ACC112 (cell line): ENCODE results near the gene FYB1.

Source experiments
- H2AFZ ChIP-seq: fragments of 200-600 bp; sonication (generic); one replicate; pipeline ENCODE4 v1.6.0; 2017; ENCODE audit warnings: antibody characterized with exemption, low read length; ENCODE audit not compliant: unreplicated experiment
- H3K27ac ChIP-seq: fragments of 200-600 bp; sonication (generic); 2 replicates; pipeline ENCODE4 v1.5.1; 2014; ENCODE audit warnings: low read depth, mild to moderate bottlenecking, antibody characterized with exemption, low read length, moderate library complexity
- H3K27me3 ChIP-seq: fragments of 200-600 bp; sonication (generic); 2 replicates; pipeline ENCODE4 v1.6.1; 2014; ENCODE audit warnings: mild to moderate bottlenecking, antibody characterized with exemption, low read length, moderate library complexity, mixed read lengths; ENCODE audit not compliant: insufficient read depth
- H3K36me3 ChIP-seq: fragments of 200-600 bp; sonication (generic); 2 replicates; pipeline ENCODE4 v1.6.1; 2016; ENCODE audit warnings: mild to moderate bottlenecking, antibody characterized with exemption, low read length, moderate library complexity, mixed read lengths; ENCODE audit not compliant: insufficient read depth
- H3K4me1 ChIP-seq: fragments of 200-600 bp; sonication (generic); one replicate; pipeline ENCODE4 v1.6.1; 2016; ENCODE audit warnings: low read length, mixed read lengths; ENCODE audit not compliant: insufficient read depth, unreplicated experiment, control insufficient read depth
- H3K4me3 ChIP-seq: fragments of 200-600 bp; sonication (generic); 2 replicates; pipeline ENCODE4 v1.5.1; 2014; ENCODE audit warnings: mild to moderate bottlenecking, low read depth, low read length
- H3K79me2 ChIP-seq: fragments of 200-600 bp; sonication (generic); one replicate; pipeline ENCODE4 v1.6.0; 2016; ENCODE audit warnings: low read length; ENCODE audit not compliant: control insufficient read depth, unreplicated experiment, insufficient read depth

The FYB1 gene

GRCh38 chr5:39195198-39195826 lies 24.1 kb downstream of the FYB1 start:
- Histone ChIP-seq H3K4me1 (no peaks in the 10 kb centered on the region), H2AFZ (no peak overlapping the region), H3K27ac (no peak overlapping the region), H3K36me3 (no peaks in the 10 kb centered on the region), H3K4me3 (no peak overlapping the region), H3K27me3 (peaks cover 4% of the 10 kb centered on the region), H3K79me2 (no peaks in the 10 kb centered on the region)

GRCh38 chr5:39194466-39195136 lies 24.8 kb downstream of the FYB1 start:
- Histone ChIP-seq H2AFZ (no peak overlapping the region), H3K4me3 (no peak overlapping the region), H3K79me2 (no peaks in the 10 kb centered on the region), H3K36me3 (no peaks in the 10 kb centered on the region), H3K4me1 (no peaks in the 10 kb centered on the region), H3K27me3 (peaks cover 4% of the 10 kb centered on the region), H3K27ac (no peak overlapping the region)

GRCh38 chr5:39193553-39194465 lies 25.6 kb downstream of the FYB1 start:
- Histone ChIP-seq H3K79me2 (no peaks in the 10 kb centered on the region), H2AFZ (no peak overlapping the region), H3K27ac (no peak overlapping the region), H3K36me3 (no peaks in the 10 kb centered on the region), H3K4me3 (no peak overlapping the region), H3K4me1 (no peaks in the 10 kb centered on the region), H3K27me3 (peaks cover 4% of the 10 kb centered on the region)

GRCh38 chr5:39192450-39193160 lies 26.8 kb downstream of the FYB1 start:
- Histone ChIP-seq H3K4me1 (no peaks in the 10 kb centered on the region), H3K27ac (no peak overlapping the region), H2AFZ (no peak overlapping the region), H3K4me3 (no peak overlapping the region), H3K79me2 (no peaks in the 10 kb centered on the region), H3K27me3 (peaks cover 4% of the 10 kb centered on the region), H3K36me3 (no peaks in the 10 kb centered on the region)

GRCh38 chr5:39191216-39191615 lies 28.1 kb downstream of the FYB1 start:
- Histone ChIP-seq H3K4me3 (no peak overlapping the region), H2AFZ (no peak overlapping the region), H3K36me3 (no peaks in the 10 kb centered on the region), H3K27me3 (peaks cover 4% of the 10 kb centered on the region), H3K79me2 (no peaks in the 10 kb centered on the region), H3K4me1 (no peaks in the 10 kb centered on the region), H3K27ac (no peak overlapping the region)

GRCh38 chr5:39190311-39191102 lies 28.9 kb downstream of the FYB1 start:
- no peaks in the 10 kb centered on the region for H3K36me3 ChIP-seq
- no peak overlapping the region for H3K27ac ChIP-seq
- no peaks in the 10 kb centered on the region for H3K4me1 ChIP-seq
- H3K27me3 ChIP-seq: peaks cover 4% of the 10 kb centered on the region
- H2AFZ ChIP-seq: no peak overlapping the region
- H3K4me3 ChIP-seq: no peak overlapping the region
- H3K79me2 ChIP-seq: no peaks in the 10 kb centered on the region

- H3K36me3 ChIP-seq: no peaks in the 10 kb centered on the region
- H3K79me2 ChIP-seq: no peaks in the 10 kb centered on the region
- no peaks in the 10 kb centered on the region for H3K4me1 ChIP-seq
- H3K27me3 ChIP-seq: peaks cover 4% of the 10 kb centered on the region
- no peak overlapping the region for H3K4me3 ChIP-seq
- no peak overlapping the region for H3K27ac ChIP-seq
- no peak overlapping the region for H2AFZ ChIP-seq
Observed at GRCh38 chr5:39189292-39189955, 29.9 kb downstream of the FYB1 start.

- Histone ChIP-seq H2AFZ (no peak overlapping the region), H3K4me3 (no peak overlapping the region)
Observed at GRCh38 chr5:39187831-39188731, 31.3 kb downstream of the FYB1 start.

More at GRCh38 chr5:39187831-39188731, 31.3 kb downstream of the FYB1 start:
- no peaks in the 10 kb centered on the region for H3K79me2 ChIP-seq
- H3K4me1 ChIP-seq: no peaks in the 10 kb centered on the region
- no peak overlapping the region for H3K27ac ChIP-seq
- H3K27me3 ChIP-seq: peaks cover 4% of the 10 kb centered on the region
- no peaks in the 10 kb centered on the region for H3K36me3 ChIP-seq
